K562 (cell line): ENCODE data around the gene DCTN5. TPM values are rescaled to one million over a fixed set of nuclear protein-coding genes. Genes with fewer than 3 reads are reported as not detected.
A peak's percentile ranks its signal among the peaks of the same experiment; 100 is the strongest.

Experiments used
- ATAC-seq: fragments of 200-7000 bp; cut with Tn5 transposase; 3 replicates; pipeline ENCODE4 v1.9.1; 2020; ENCODE audit warnings: moderate library complexity
- BruUV-seq: library from RNA; stranded (reverse); fragments of 400-500 nt; replicated peaks from 2 replicates; lab custom pipeline; 2021; lab: Mats Ljungman, UMichigan
- CTCF ChIA-PET: fragments of 300-600 bp; formaldehyde crosslinking; extraction: SDS; loops from one replicate; lab custom pipeline; 2021; ENCODE audit warnings: low intra/inter-chr PET ratio; lab: Yijun Ruan, JAX
- POLR2A ChIA-PET: fragments of 300-600, 350-650 bp; sonication (Branson Sonifier 250); formaldehyde crosslinking; extraction: SDS; loops from one replicate; lab custom pipeline; 2021; ENCODE audit warnings: antibody characterized with exemption, inconsistent platforms; lab: Yijun Ruan, JAX
- DNase-seq, 4 experiments: peaks; one replicate each; pipeline versions ENCODE4 v3.0.0 to v3.0.0-alpha.2; 2011 to 2018; ENCODE audit warnings: low spot score in 3 of 4, mixed read lengths in 3 of 4; ENCODE audit errors: extremely low read depth in 1 of 4
- FAIRE-seq: peaks from 2 replicates; lab custom pipeline; 2011; peaks lifted over from hg19 to GRCh38; lab: Jason Lieb, UNC
- H2AFZ ChIP-seq: 2 replicates; pipeline ENCODE4 v1.6.0; 2011; ENCODE audit warnings: low read depth, low read length, control low read depth, inconsistent platforms
- H3K27ac ChIP-seq: fragments of 200-600 bp; 3 replicates; pipeline ENCODE4 v1.8.0; 2011; ENCODE audit warnings: low read depth, mild to moderate bottlenecking, control low read depth, inconsistent platforms, low read length, moderate library complexity, mixed read lengths; ENCODE audit errors: extremely low read depth
- H3K27me3 ChIP-seq, 2 experiments: fragments of 300-600 bp in 1 of 2; 2 replicates in 1 of 2; 3 replicates in 1 of 2; pipeline versions ENCODE4 v1.6.0 to v1.8.0; 2011; ENCODE audit warnings: inconsistent platforms in 2 of 2, low read length in 2 of 2, mild to moderate bottlenecking in 1 of 2, mixed read lengths in 1 of 2, moderate library complexity in 1 of 2; ENCODE audit not compliant: control insufficient read depth in 2 of 2, insufficient read depth in 2 of 2
- H3K36me3 ChIP-seq: fragments of 300-600 bp; 3 replicates; pipeline ENCODE4 v1.8.0; 2011; ENCODE audit warnings: mild to moderate bottlenecking, low read length, inconsistent platforms; ENCODE audit not compliant: control insufficient read depth, insufficient read depth
- H3K4me1 ChIP-seq, 2 experiments: fragments of 200-600 bp in 1 of 2; replicated peaks in 1 of 2; 2 replicates in 1 of 2; 3 replicates in 1 of 2; pipeline versions ENCODE4 v1.5.1 to v1.8.0; 2011; ENCODE audit warnings: inconsistent platforms in 2 of 2, low read length in 2 of 2, mild to moderate bottlenecking in 1 of 2, mixed read lengths in 1 of 2, moderate library complexity in 1 of 2; ENCODE audit not compliant: control insufficient read depth in 2 of 2, insufficient read depth in 2 of 2
- H3K4me2 ChIP-seq: 2 replicates; pipeline ENCODE4 v1.6.1; 2011; ENCODE audit warnings: low read length, control low read depth, inconsistent platforms, mixed read lengths; ENCODE audit not compliant: insufficient read depth
- H3K4me3 ChIP-seq: fragments of 200-600 bp; sonication (generic), shearing (Covaris generic); 2 replicates; pipeline ENCODE4 v1.5.1; 2016; ENCODE audit warnings: control low read depth, inconsistent platforms
- H3K79me2 ChIP-seq: fragments of 200-600 bp; 3 replicates; pipeline ENCODE4 v1.8.0; 2011; ENCODE audit warnings: low read length, inconsistent platforms; ENCODE audit not compliant: control insufficient read depth, insufficient read depth
- H3K9ac ChIP-seq, 2 experiments: 2 replicates each; pipeline versions ENCODE4 v1.6.0 to v1.6.1; 2011; ENCODE audit warnings: low read depth in 2 of 2, low read length in 2 of 2, control low read depth in 1 of 2, inconsistent platforms in 1 of 2, mild to moderate bottlenecking in 1 of 2, mixed read lengths in 1 of 2; ENCODE audit not compliant: insufficient read depth in 1 of 2
- H3K9me1 ChIP-seq: one replicate; pipeline ENCODE4 v1.6.0; 2011; ENCODE audit warnings: inconsistent platforms, mild to moderate bottlenecking, low read length, moderate library complexity; ENCODE audit not compliant: control insufficient read depth, insufficient read depth
- H3K9me3 ChIP-seq: replicated peaks from 2 replicates; pipeline ENCODE4 v1.5.1; 2011; ENCODE audit warnings: low read depth, low read length, inconsistent platforms; ENCODE audit not compliant: control insufficient read depth, insufficient read depth
- H4K20me1 ChIP-seq: replicated peaks from 2 replicates; pipeline ENCODE4 v1.6.1; 2011; ENCODE audit warnings: low read length, inconsistent platforms, mixed read lengths; ENCODE audit not compliant: control insufficient read depth, insufficient read depth
- CUX1 ChIP-seq: fragments of 200-800 bp; sonication (Bioruptor generic); IDR thresholded peaks from 2 replicates; pipeline ENCODE4 v1.6.1; 2016; ENCODE audit warnings: missing genetic modification characterization, missing compliant biosample characterization
- FOXM1 ChIP-seq, 2 experiments: fragments of 450-650 bp in 1 of 2; sonication (generic) in 1 of 2; formaldehyde crosslinking in 1 of 2; IDR thresholded peaks; 2 replicates each; pipeline versions ENCODE4 v1.6.1 to v1.9.0; 2017 to 2022; ENCODE audit warnings: low read depth in 2 of 2, mild to moderate bottlenecking in 2 of 2, missing genetic modification reagents in 1 of 2, moderate library complexity in 1 of 2
- HNRNPH1 ChIP-seq: fragments of 200-400 bp; formaldehyde crosslinking; optimal IDR thresholded peaks from 2 replicates; pipeline ENCODE3; 2017; ENCODE audit warnings: low read depth, mild to moderate bottlenecking, low read length, moderate library complexity
- MLLT1 ChIP-seq, 2 experiments: fragments of 450-650 bp; IDR thresholded peaks; 2 replicates each; pipeline ENCODE4 v1.6.1; 2016
- NR4A1 ChIP-seq, 2 experiments: fragments of 250-450 bp in 1 of 2; fragments of 450-650 bp in 1 of 2; sonication (Bioruptor Pico) in 1 of 2; IDR thresholded peaks; 2 replicates each; pipeline versions ENCODE4 v1.4.0 to v1.6.1; 2016 to 2020; ENCODE audit warnings: mild to moderate bottlenecking in 2 of 2, missing compliant biosample characterization in 1 of 2, missing genetic modification characterization in 1 of 2, moderate library complexity in 1 of 2
- PPARD ChIP-seq: fragments of 250-450 bp; sonication (Bioruptor Pico); IDR thresholded peaks from 2 replicates; pipeline ENCODE4 v1.8.0; 2022; ENCODE audit warnings: inconsistent platforms, mild to moderate bottlenecking, moderate library complexity
- STAT5A ChIP-seq: IDR thresholded peaks from 2 replicates; pipeline ENCODE4 v1.6.1; 2012; ENCODE audit warnings: low read length, inconsistent platforms, borderline replicate concordance
- VEZF1 ChIP-seq: fragments of 200-800 bp; sonication (Bioruptor generic); IDR thresholded peaks from 2 replicates; pipeline ENCODE4 v1.6.1; 2017; ENCODE audit warnings: missing genetic modification characterization, missing compliant biosample characterization
- ZNF655 ChIP-seq: fragments of 250-450 bp; sonication (Bioruptor Pico); IDR thresholded peaks from 2 replicates; pipeline ENCODE4 v1.5.0; 2021
- WGBS: fragments of 100-300 bp; shearing (Covaris generic); methylation state at CpG from one replicate; pipeline ENCODE4 v1.1.6; 2016; ENCODE audit warnings: low coverage, mixed read lengths; ENCODE audit not compliant: insufficient coverage; ENCODE audit errors: missing lambda C conversion rate; 5-methylcytosine and 5-hydroxymethylcytosine counted together
- in situ Hi-C: fragments of 300-500 bp; cut with MboI; formaldehyde crosslinking; loops from 4 replicates; pipeline ENCODE4 v1.15.0; 2018; ENCODE audit warnings: inconsistent platforms, mixed read lengths
- intact Hi-C: fragments of 100-400 bp; cut with micrococcal nuclease; formaldehyde crosslinking; loops from 2 replicates; pipeline ENCODE4 v1.14.2; 2022
- polyA plus RNA-seq, 8 experiments: library from polyadenylated mRNA; depleted of rRNA in 4 of 8; stranded (reverse) in 5 of 8; unstranded in 3 of 8; fragments of >200 nt; fragmentation: Nextera tagmentation in 2 of 8; fragmentation: Illumina TruSeq in 1 of 8; extraction: Ambion mirVana in 2 of 8; extraction: Trizol in 1 of 8; gene quantifications; 2 replicates each; pipeline versions ENCODE4 v1.2.1 to v1.2.3, GENCODE V29; 2011 to 2014; ENCODE audit warnings: inconsistent platforms in 1 of 8, missing spikeins in 1 of 8
- total RNA-seq, 7 experiments: library from RNA; depleted of rRNA in 6 of 7; stranded (reverse); fragments of >200 nt in 6 of 7; fragmentation: Illumina TruSeq in 2 of 7; extraction: Trizol in 2 of 7; gene quantifications; 2 replicates each; pipeline versions ENCODE4 v1.2.1 to v1.2.3, GENCODE V29; 2011 to 2021; ENCODE audit warnings: low replicate concordance in 1 of 7

DCTN5 gene
- total and polyA plus RNA-seq, 9 of the 15 experiments (the other 6 are each of a cell fraction or from before 2014, with no cell fraction given) = 35.8 to 149 (median 75.9) TPM

GRCh38 chr16:23595951-23596720, 45.1 kb upstream of the DCTN5 start, which contains the start of gene NDUFAB1:
Gene NDUFAB1 (minus strand): TSS chr16:23596316. CDS start chr16:23596290, 26 bp downstream.
- under 1% methylated on average over 58 of the region's 67 CpGs for WGBS
- TF ChIP-seq PPARD (CRISPR knock-in tag) (no peak), HNRNPH1 (no peak), ZNF655 (no peak), CUX1 (CRISPR knock-in tag) (no peak), FOXM1 (IDR thresholded peaks at IDR 0.05; ENCODE audit: low read depth) (no peak), FOXM1 (CRISPR knock-in tag; IDR thresholded peaks at IDR 0.05; ENCODE audit: low read depth) (no peak), MLLT1 (IDR thresholded peaks at IDR 0.05) (no peak), STAT5A (peak; percentile 20; the same call in 1 of the 2 replicates), VEZF1 (peak; percentile 44; the same call in 1 of the 2 replicates), NR4A1 (CRISPR knock-in tag; IDR thresholded peaks at IDR 0.05) (no peak), NR4A1 (tag; IDR thresholded peaks at IDR 0.05) (no peak; the same call in 1 of the 2 replicates)

More at GRCh38 chr16:23595951-23596720, 45.1 kb upstream of the DCTN5 start, which contains the start of gene NDUFAB1:
- peak; percentile 96 for ATAC-seq
- Histone ChIP-seq H3K9me1 (no peaks in the 10 kb centered on the region), H4K20me1 (no peaks in the 10 kb centered on the region; the same call in 1 of the 2 replicates), H3K36me3 (peaks cover 38% of the 10 kb centered on the region), H3K27me3 (no peaks in the 10 kb centered on the region), H3K27ac (peak within 1 kb of the TSS; percentile 86), H3K9me3 (no peaks in the 10 kb centered on the region), H3K4me3 (peak within 1 kb of the TSS; percentile 80), H3K4me2 (peak within 1 kb of the TSS; percentile 99), H3K9ac (peak within 1 kb of the TSS; percentile 95 to 99), H3K79me2 (peaks cover 48% of the 10 kb centered on the region), H2AFZ (peak within 1 kb of the TSS; percentile 96), H3K4me1 (peaks cover 12 to 18% of the 10 kb centered on the region in 2 experiments; a peak in 4 of 5 replicates)
- CTCF ChIA-PET = interaction anchor here (1.3 kb wide), 1 partner anchor 39 kb away, joined by 4 read pairs; the partner anchor contains the start of genes EARS2 and UBFD1
- POLR2A ChIA-PET = interaction anchor here (0.7 to 1.5 kb wide), 6 partner anchors 7 to 482 kb away, joined by 3 to 9 read pairs (median 3); partner anchors contain the start of genes EARS2 and UBFD1
- peak; percentile 88 to 94 (median 88) for DNase-seq
- intact Hi-C loops (no loop called here), in situ Hi-C loops (no loop called here)
- BruUV-seq = no TSS peak
- peak; percentile 85 for FAIRE-seq
